Esophagus squamous epithelium (tissue), 5 donors: ENCODE data around the gene GPC5. TPM values are rescaled to one million over a fixed set of nuclear protein-coding genes. Genes with fewer than 3 reads are reported as not detected.

ENCODE experiments used
- DNase-seq: peaks from one replicate; lab custom pipeline; 2025; lab: John Stamatoyannopoulos, UW
- H3K27ac ChIP-seq, 4 donors: fragments of 200-600 bp; sonication (generic); one replicate each; pipeline ENCODE4 v1.5.1; 2016 to 2019; ENCODE audit warnings: mild to moderate bottlenecking in 1 of 4
- H3K27me3 ChIP-seq, 4 donors: fragments of 200-600 bp; sonication (generic); 1 replicate in 3 of 4; 2 replicates in 1 of 4; pipeline versions ENCODE4 v1.5.1 to v1.6.0; 2017 to 2021; ENCODE audit warnings: antibody characterized with exemption in 1 of 4
- H3K36me3 ChIP-seq, 3 donors: fragments of 200-600 bp; sonication (generic); one replicate each; pipeline ENCODE4 v1.5.1; 2016 to 2019
- H3K4me1 ChIP-seq, 3 donors: fragments of 200-600 bp; sonication (generic); one replicate each; pipeline ENCODE4 v1.5.1; 2017 to 2019
- H3K4me3 ChIP-seq, 4 donors: fragments of 200-600 bp; sonication (generic); 1 replicate in 3 of 4; 2 replicates in 1 of 4; pipeline ENCODE4 v1.5.1; 2016 to 2019; ENCODE audit warnings: mild to moderate bottlenecking in 2 of 4, moderate library complexity in 1 of 4
- H3K9me3 ChIP-seq, 3 donors: fragments of 200-600 bp; sonication (generic); one replicate each; pipeline ENCODE4 v1.5.1; 2016 to 2019
- CTCF ChIP-seq, 6 experiments: fragments of 450-650 bp in 4 of 6; fragments of 200-600 bp in 2 of 6; sonication (generic) in 2 of 6; IDR thresholded peaks; one replicate each; pipeline ENCODE4 v1.5.1; 2016 to 2019; ENCODE audit warnings: antibody characterized with exemption in 6 of 6, mild to moderate bottlenecking in 4 of 6, moderate library complexity in 4 of 6
- POLR2A ChIP-seq, 4 donors: fragments of 450-650 bp; IDR thresholded peaks; one replicate each; pipeline ENCODE4 v1.6.1; 2017; ENCODE audit warnings: antibody characterized with exemption in 4 of 4, mild to moderate bottlenecking in 4 of 4, moderate library complexity in 3 of 4
- WGBS, 2 donors: methylation state at CpG; one replicate each; pipeline ENCODE4 v1.1.5; 2018; 5-methylcytosine and 5-hydroxymethylcytosine counted together
- intact Hi-C: fragments of 100-400 bp; cut with DNase I; formaldehyde crosslinking; loops from one replicate; pipeline ENCODE4 v1.15.0; 2022
- total RNA-seq, 4 donors: library from RNA; depleted of rRNA; stranded (reverse); fragments of >200 nt; gene quantifications; one replicate each; pipeline ENCODE4 v1.1.0, GENCODE V29; 2016
- donor health status: DM: yes; HTN: yes; CAD: no.

Gene GPC5
- total RNA-seq, 4 donors from 2014 or later: not detected

- DNase-seq: no peak
- intact Hi-C loops: no loop called here
- H3K27ac ChIP-seq: no peak overlapping the region
- TF ChIP-seq POLR2A (IDR thresholded peaks at IDR 0.05): no peak
- TF ChIP-seq CTCF (IDR thresholded peaks at IDR 0.05): no peak
- H3K27me3 ChIP-seq: no peaks in the 10 kb centered on the region
- no peak overlapping the region for H3K4me3 ChIP-seq
- WGBS, 2 donors: 41 to 48% methylated on average over 4 of the region's 4 CpGs
- no peaks in the 10 kb centered on the region for H3K36me3 ChIP-seq
- no peaks in the 10 kb centered on the region for H3K4me1 ChIP-seq
- H3K9me3 ChIP-seq: no peaks in the 10 kb centered on the region
Observed at GRCh38 chr13:91725646-91726045, 327.2 kb downstream of the GPC5 start.

- TF ChIP-seq POLR2A (IDR thresholded peaks at IDR 0.05) (no peak), CTCF (IDR thresholded peaks at IDR 0.05) (no peak)
- 68 to 72% methylated on average over 6 of the region's 6 CpGs for WGBS, 2 donors
- no peak for DNase-seq
- H3K27ac ChIP-seq: no peak overlapping the region
- H3K36me3 ChIP-seq: no peaks in the 10 kb centered on the region
- H3K4me1 ChIP-seq: no peaks in the 10 kb centered on the region
- H3K4me3 ChIP-seq: no peak overlapping the region
- H3K27me3 ChIP-seq: no peaks in the 10 kb centered on the region
- intact Hi-C loops: no loop called here
- H3K9me3 ChIP-seq: no peaks in the 10 kb centered on the region
Observed at GRCh38 chr13:91726671-91727070, 328.2 kb downstream of the GPC5 start.

GRCh38 chr13:91729859-91730258, 331.4 kb downstream of the GPC5 start:
- no peak overlapping the region for H3K27ac ChIP-seq
- 60 to 83% methylated on average over 1 of the region's 1 CpG for WGBS, 2 donors
- intact Hi-C loops: no loop called here

GRCh38 chr13:91739751-91740150, 341.3 kb downstream of the GPC5 start:
- Histone ChIP-seq H3K9me3 (no peaks in the 10 kb centered on the region), H3K27me3 (no peaks in the 10 kb centered on the region), H3K36me3 (no peaks in the 10 kb centered on the region), H3K4me1 (no peaks in the 10 kb centered on the region), H3K27ac (no peak overlapping the region), H3K4me3 (no peak overlapping the region)
- no peak for DNase-seq
- intact Hi-C loops: no loop called here
- WGBS, 2 donors: 78 to 95% methylated on average over 1 to 2 of the region's 2 CpGs
- TF ChIP-seq CTCF (IDR thresholded peaks at IDR 0.05) (no peak), POLR2A (IDR thresholded peaks at IDR 0.05) (no peak)

More at GRCh38 chr13:91729859-91730258, 331.4 kb downstream of the GPC5 start:
- no peak overlapping the region for H3K4me3 ChIP-seq
- no peaks in the 10 kb centered on the region for H3K4me1 ChIP-seq
- no peaks in the 10 kb centered on the region for H3K27me3 ChIP-seq
- DNase-seq: no peak
- no peaks in the 10 kb centered on the region for H3K9me3 ChIP-seq
- no peaks in the 10 kb centered on the region for H3K36me3 ChIP-seq
- TF ChIP-seq CTCF (IDR thresholded peaks at IDR 0.05) (no peak), POLR2A (IDR thresholded peaks at IDR 0.05) (no peak)

- Histone ChIP-seq H3K4me3 (no peak overlapping the region), H3K36me3 (no peaks in the 10 kb centered on the region), H3K4me1 (no peaks in the 10 kb centered on the region), H3K27me3 (no peaks in the 10 kb centered on the region), H3K9me3 (no peaks in the 10 kb centered on the region), H3K27ac (no peak overlapping the region)
- no peak for TF ChIP-seq POLR2A (IDR thresholded peaks at IDR 0.05)
- TF ChIP-seq CTCF (IDR thresholded peaks at IDR 0.05): no peak
- 46 to 58% methylated on average over 2 of the region's 2 CpGs for WGBS, 2 donors
- intact Hi-C loops: no loop called here
- DNase-seq: no peak
Observed at GRCh38 chr13:91740756-91741155, 342.3 kb downstream of the GPC5 start.
